Loucy (cell line): ENCODE data around the gene PGA4.

ENCODE experiments used
- EZH2phosphoT487 ChIP-seq: fragments of 200-600 bp; IDR thresholded peaks from 2 replicates; pipeline ENCODE4 v1.6.1; 2018; ENCODE audit warnings: antibody characterized with exemption, mild to moderate bottlenecking, moderate library complexity, borderline replicate concordance
- TF ChIP-seq, protein P1 (sequence below): fragments of 200-600 bp; sonication (generic); conservative IDR thresholded peaks from 2 replicates; pipeline ENCODE4 v1.5.1; 2014; ENCODE audit warnings: mild to moderate bottlenecking, antibody characterized with exemption, low read length

- TF ChIP-seq, protein P1, sequence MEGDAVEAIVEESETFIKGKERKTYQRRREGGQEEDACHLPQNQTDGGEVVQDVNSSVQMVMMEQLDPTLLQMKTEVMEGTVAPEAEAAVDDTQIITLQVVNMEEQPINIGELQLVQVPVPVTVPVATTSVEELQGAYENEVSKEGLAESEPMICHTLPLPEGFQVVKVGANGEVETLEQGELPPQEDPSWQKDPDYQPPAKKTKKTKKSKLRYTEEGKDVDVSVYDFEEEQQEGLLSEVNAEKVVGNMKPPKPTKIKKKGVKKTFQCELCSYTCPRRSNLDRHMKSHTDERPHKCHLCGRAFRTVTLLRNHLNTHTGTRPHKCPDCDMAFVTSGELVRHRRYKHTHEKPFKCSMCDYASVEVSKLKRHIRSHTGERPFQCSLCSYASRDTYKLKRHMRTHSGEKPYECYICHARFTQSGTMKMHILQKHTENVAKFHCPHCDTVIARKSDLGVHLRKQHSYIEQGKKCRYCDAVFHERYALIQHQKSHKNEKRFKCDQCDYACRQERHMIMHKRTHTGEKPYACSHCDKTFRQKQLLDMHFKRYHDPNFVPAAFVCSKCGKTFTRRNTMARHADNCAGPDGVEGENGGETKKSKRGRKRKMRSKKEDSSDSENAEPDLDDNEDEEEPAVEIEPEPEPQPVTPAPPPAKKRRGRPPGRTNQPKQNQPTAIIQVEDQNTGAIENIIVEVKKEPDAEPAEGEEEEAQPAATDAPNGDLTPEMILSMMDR, result no peak
- TF ChIP-seq EZH2phosphoT487, result no peak
Observed at GRCh38 chr11:61259363-61259762, 37.2 kb downstream of the PGA4 start.
